Left cardiac atrium (tissue), 4 donors: ENCODE measurements around the gene HEBP2. TPM values are rescaled to one million over a fixed set of nuclear protein-coding genes. Genes with fewer than 3 reads are reported as not detected.

ENCODE experiments used
- ATAC-seq, 2 donors: fragments of 200-7000 bp; cut with Tn5 transposase; one replicate each; pipeline ENCODE4 v1.9.1; 2020; ENCODE audit warnings: mild to moderate bottlenecking in 2 of 2, moderate library complexity in 2 of 2
- DNase-seq: peaks from one replicate; pipeline ENCODE4 v3.0.0-alpha.2; 2020
- intact Hi-C, 2 donors: fragments of 100-400 bp; cut with DNase I; formaldehyde crosslinking; loops; one replicate each; pipeline versions ENCODE4 v1.14.1 to v1.15.1; 2022 to 2023
- total RNA-seq, 2 donors: library from RNA; stranded (reverse); fragmentation: NEBNext Ultra II Directional; extraction: Animal tissue kit (Norgen Biotek cat#: 25700); gene quantifications; one replicate each; pipeline ENCODE4 v1.2.1, GENCODE V29; 2021
- donor health status: DM: no; HTN: yes; CAD: no.
- donor health status: DM: no; HTN: yes; CAD: no; lungs with severe emphysema.
- donor health status: DM: yes; HTN: yes; CAD: no.
- donor health status: Dilated cardiomyopathy.

HEBP2 gene
- total RNA-seq, 2 donors from 2014 or later = 84.9 to 111 TPM

DNA sequence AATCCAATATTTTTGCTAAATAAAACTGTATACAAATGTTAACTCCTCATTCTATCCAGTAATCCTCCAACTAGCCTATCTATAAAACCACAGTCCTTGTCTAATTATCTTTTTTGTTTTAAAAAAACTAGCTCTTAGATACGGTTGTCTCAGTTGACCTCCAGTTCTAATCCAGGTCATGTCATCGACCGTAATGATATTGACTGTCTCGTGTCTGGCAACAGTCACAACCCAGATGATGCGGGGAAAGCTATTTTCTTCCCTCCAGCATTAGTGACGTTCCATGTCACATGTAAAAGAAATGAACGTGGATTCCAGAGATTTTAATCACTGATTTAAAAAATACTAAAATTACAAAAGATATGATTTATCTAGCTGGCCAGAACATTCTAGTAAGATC is 35.5 kb downstream of the HEBP2 start:
- ATAC-seq = no peak
- no peak for DNase-seq
- intact Hi-C loops = loop anchor here (10.0 kb wide), 2 partner anchors 45 to 145 kb away; no protein-coding TSS in a partner anchor

DNA sequence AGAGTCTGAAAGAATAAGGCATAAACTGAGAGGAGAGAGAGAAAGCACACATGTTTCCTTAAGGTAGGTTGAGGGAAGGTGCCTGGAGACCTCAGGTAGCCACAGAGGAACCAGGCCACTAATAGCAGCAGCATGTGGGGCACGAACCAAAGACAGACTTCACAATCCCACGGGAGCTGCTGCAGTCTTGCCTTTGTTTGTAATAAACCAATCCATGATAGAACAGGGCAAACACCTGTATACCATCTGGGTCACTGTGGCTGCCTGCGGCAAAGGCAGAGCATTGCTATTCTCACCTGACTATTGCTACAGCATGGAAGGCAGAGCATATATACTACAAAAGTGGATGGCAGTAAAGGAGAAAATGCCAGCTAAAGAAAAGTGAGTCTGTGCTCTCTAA is 36.3 kb downstream of the HEBP2 start:
- ATAC-seq = no peak

DNA sequence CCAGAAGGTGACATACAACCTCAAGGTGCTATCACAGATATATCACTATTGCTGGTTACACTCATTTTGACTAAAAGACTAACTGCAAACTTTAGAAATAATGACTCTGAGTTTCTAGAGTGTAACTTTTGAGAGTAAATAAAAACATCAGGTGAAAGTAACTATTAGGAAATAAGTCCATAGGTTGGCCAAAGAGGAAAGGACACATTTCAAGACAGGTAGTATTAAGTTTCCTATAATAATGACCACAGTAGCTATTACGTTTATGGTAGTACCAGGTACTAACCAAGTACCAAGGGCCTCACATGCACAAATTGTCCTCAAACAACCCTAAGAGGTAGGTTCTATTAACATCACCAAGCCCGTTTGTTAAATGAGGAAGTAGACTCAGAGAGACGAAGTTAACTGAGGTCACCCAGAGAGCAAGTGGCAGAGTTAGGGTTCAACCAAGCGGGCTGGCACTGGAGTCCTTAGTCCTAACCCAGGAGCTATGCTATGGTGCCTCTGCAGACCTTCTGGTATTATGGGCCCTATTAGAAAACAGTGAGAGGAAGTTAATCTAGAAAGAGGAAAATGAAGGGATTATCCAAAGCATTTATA is 36.8 kb downstream of the HEBP2 start:
- intact Hi-C loops = no loop called here
- DNase-seq (no peak), ATAC-seq (no peak)

More for the DNA sequence above, 36.3 kb downstream of the HEBP2 start:
- DNase-seq = no peak
- intact Hi-C loops = no loop called here

DNA sequence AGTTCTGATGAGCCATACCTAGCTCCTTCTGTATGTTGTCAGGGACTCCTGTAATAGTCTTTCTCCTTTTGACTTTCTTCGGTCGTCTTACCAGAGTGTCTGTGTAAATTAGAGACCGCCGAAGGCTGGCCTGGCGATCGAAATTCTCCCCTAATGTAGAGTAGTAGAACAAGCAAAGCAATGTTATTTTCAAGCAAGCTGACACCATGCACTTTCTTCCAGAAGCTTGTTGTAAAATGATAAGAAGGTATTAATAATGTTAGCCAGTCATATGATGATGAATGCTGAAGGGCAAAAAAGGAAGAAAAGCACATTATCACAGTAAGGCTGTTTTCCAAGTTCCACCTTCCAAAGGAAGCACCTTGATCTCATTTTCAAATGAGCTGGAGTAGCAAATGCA is 37.9 kb downstream of the HEBP2 start:
- intact Hi-C loops = no loop called here
- peak in 1 of 2 donors; percentile 5 for ATAC-seq

DNA sequence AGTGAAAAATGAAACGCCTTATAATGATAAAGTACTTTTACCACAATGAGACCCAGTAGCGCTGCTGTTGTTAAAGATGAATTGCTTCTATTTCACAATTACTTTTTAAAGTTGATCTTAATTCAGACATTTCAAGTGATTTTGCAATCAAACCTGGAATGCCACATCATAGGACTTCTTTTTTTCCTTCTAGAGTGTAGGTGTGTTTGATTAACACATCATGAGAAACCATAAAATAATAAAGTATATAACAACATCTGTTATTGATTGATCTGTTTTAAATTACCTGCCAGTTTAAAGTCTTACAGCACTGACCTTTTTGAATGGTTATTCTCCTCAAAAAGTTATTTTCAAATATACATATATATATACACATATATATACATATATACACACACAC is 38.6 kb downstream of the HEBP2 start:
- ATAC-seq (no peak), DNase-seq (no peak)
- intact Hi-C loops = no loop called here

More for the DNA sequence above, 37.9 kb downstream of the HEBP2 start:
- no peak for DNase-seq

DNA sequence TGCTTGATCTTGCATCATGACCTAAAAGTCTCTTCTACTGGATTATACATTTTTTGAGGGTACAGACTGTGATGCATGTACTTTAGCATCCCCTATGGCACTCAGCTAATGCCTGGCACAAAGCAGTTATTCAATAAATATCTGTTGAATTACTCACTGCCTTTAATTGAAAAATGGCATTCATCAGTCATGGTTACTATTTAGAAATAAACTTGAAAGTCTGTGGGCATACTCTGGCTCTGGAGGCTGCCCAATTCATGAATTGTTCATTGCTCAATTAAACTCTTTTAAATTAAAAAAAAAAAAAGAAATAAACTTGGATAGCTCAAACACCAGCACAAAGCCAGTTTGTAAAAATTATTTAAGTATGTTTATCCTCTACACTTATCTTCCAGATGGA is 40.0 kb downstream of the HEBP2 start:
- intact Hi-C loops = no loop called here
- ATAC-seq = no peak

DNA sequence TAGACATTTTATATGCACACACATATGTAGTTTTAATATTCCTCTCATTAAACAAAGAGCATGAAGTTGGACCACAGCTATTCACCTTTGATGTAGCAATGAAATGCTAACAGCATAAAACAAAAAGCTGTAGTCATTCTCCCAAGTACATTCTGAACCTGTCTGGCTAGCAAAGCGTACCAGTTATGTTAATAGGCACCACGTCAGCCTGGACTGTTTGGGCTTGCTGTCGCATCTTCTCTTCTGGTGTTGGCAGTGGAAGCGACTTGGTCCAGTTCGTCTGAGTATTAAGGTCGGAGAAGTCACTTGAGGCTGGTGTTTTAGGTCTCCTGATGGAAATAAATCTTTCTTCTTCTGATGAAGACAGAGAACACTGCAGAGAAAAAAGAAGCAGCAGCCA is 42.8 kb downstream of the HEBP2 start:
- ATAC-seq (no peak), DNase-seq (no peak)
- intact Hi-C loops = no loop called here

More for the DNA sequence above, 40.0 kb downstream of the HEBP2 start:
- DNase-seq = no peak

DNA sequence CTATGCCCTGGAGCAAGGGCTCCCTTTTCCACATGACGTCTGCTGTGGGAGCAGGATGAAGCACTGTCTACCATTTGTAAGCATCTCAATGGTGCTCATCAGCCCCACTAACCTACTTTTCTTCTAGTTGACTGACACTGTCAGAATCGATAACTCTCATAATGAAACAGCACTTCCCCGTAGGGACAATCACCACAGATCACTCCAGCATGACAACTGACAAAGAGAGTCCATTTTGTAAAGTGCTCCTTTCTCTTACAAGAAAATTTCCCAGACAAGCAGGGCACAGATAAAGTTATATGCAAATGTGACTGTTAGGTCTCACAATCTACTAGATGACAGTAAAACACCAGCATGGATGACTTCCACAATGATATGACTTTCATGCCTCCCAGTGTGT is 46.4 kb downstream of the HEBP2 start:
- intact Hi-C loops = no loop called here
- DNase-seq (no peak), ATAC-seq (no peak)

DNA sequence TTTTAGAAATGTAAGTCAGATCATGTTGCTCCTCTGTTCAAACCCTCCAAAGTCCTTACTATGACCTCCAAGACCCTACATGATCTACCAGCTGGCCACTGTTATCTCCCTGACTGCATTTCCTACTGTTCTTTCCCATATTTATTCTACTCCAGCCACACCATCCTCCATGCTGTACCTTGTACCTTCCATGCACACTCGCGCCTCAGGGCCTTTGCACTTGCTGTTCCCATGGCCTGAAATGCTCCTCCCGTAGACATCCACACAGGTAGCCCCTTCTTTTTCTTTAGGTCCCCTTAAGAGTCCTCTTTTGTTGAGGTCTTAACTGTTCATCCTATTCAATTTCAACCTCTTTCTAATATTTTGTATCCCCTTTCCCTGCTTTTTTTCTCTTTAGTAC is 47.0 kb downstream of the HEBP2 start:
- no peak for ATAC-seq
- no peak for DNase-seq
- intact Hi-C loops = no loop called here

DNA sequence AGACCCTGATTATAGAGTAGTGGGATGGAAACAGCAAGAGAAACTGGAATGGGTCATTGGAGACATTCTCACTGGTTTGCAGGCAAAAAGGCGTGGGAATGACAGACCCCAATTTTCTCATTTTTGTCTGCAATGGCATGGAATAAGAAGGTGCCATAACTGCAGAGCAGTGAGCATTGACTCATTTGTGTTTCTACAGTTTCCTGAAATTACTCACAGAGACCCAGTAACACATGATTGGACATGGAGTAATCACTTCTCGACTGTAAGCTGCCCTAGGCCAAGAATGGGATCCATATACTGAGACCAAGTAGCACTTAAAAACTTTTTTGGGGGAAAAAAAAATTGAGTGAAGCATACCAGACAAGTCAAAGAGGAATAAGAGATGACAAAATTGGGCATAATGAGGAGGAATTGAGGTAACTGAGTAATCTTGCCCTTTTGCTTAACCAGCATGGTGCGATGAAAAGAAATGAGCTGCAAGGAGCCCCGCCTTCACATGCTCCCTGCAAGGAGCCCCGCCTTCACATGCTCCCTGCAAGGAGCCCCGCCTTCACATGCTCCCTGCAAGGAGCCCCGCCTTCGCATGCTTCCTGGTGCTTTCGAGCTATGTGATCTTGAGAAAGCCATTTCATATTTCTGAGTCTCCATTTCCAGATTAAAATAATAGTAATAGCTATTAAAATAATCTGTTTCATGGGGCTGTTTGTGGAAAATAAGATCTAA is 51.1 kb downstream of the HEBP2 start:
- no peak for DNase-seq
- intact Hi-C loops = no loop called here
- peak; percentile 41 to 58 for ATAC-seq

DNA sequence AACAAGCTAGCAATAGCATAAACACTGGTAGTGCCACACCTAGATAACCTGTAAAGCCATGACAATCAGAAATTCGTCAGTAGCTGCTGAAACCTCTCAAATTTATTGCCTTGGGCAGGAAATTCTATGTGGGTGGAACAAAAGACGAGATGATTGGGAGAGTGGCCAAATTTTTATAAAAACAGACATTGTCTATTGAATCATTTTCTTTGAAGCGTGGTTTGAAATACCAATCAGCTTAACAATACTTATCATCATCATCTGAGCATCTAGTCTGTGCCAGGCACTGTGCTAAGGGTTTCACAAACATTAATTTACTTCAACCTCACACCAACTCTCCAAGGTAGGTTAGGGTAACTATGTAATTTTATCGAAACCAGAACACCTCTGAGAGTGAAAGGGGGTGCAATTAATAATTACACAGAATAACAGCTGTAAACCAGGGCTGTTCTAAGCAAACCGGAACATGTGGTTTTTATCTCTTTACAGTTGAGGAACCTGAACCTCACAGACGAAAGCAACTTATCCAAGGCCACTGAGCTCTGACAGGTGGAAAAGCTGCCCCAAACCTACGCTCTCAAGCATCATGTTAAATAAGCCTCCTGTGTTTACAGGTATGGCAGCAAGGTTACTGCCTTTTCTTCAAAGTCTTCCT is 51.9 kb downstream of the HEBP2 start:
- intact Hi-C loops = no loop called here
- DNase-seq = no peak
- peak in 1 of 2 donors; percentile 61 for ATAC-seq

DNA sequence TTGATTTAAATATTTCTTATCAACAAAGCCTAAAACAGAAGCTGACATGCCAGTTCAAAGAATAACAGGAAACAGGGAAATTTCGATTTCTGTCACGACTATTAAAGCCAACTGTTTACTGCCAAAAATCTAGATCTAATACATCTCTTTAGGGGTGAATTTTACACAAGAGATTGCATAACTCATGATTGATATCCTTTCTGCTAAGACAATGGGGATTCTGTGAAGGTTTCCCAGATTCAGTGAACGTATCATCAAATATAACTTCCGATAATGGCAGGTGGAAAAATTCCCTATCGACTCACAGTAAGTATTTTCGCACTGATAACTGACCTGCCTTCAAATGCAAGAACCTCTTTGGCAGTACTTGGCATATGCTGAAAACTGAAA is 52.4 kb downstream of the HEBP2 start:
- DNase-seq (no peak), ATAC-seq (no peak)
- intact Hi-C loops = no loop called here

DNA sequence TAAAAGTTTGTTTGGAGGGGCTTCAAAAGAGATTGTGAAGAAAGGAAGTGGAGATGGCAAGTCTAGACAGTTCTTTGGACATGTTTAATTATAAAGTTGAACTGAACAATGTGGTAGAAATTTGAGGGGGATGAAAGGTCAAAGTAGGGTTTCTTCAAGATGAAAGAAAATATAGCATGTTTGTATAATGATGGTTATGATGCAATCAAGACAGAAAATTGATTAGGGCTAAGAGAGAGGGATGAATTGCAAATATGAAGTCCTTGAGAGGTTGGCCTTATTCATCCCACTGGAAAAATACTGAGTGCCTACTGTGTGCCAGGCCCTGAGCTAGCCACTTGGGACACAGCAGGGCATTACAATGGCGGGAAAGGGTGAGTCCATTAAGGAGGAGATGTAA is 57.6 kb downstream of the HEBP2 start:
- no peak for DNase-seq
- intact Hi-C loops = no loop called here
- no peak for ATAC-seq

DNA sequence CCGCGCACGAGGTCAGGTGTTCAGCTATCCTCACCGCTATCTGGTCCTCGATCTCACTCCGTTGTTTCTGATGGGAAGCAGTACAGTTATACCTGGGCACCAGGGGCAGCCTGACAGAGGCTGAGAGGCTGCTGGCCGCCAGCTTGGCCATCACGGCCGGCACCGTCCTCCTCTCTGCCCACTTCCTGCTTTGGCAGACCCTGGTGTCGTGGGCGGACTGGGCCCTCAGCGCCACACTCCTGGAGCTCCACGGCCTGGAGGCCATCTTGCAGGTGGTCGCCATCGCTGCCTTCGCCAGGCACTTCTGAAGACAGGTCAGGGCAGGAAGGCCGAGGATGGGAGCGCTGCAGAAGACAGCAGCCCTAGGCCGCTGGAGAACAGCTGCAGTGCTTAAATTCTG is 60.1 kb downstream of the HEBP2 start:
- ATAC-seq (no peak), DNase-seq (no peak)
- intact Hi-C loops = no loop called here

DNA sequence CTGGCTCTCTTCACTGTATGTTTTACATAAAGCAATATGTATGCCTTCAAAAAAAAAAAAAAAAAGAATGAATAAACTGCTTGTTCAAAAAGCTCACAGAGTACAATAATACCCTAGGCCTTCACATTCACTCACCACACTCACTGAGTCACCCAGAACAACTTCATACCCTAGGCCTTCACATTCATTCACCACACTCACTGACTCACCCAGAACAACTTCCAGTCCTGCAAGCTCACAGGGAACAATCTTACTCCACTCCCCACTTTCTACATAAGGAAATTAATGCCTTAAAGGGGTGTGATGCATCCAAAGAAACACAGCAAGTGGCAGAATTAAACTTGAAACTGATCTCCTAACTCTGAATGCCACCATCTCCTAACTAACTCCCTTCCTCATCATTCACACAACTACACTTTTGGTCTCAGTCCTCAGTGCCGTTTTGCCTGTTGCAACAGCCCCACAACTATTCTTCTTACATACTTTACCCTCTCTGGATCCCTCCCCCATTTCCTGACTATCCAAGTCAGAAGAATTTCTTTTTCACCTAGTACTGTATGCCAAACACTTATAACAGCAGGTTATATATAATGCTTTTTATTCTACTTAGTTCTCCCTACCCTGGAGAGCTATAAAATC is 61.1 kb downstream of the HEBP2 start:
- ATAC-seq = peak in 1 of 2 donors; percentile 93
- DNase-seq = no peak
- intact Hi-C loops = no loop called here

DNA sequence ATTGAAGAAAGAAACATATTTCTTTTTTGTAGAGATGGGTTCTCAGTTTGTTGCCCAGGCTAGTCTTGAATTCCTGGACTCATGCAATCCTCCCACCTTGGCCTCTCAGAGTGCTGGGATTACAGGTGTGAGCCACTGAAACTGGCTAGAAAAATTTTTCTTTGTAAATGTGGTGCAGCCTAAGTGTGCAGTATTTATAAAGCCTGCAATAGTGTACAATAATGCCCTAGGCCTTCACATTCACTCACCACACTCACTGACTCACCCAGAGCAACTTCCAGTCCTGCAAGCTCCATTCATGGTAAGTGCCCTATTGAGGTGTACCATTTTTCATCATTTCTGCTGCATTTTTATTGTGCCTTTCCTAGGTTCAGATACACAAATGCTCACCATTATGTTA is 63.9 kb downstream of the HEBP2 start:
- ATAC-seq = no peak

DNA sequence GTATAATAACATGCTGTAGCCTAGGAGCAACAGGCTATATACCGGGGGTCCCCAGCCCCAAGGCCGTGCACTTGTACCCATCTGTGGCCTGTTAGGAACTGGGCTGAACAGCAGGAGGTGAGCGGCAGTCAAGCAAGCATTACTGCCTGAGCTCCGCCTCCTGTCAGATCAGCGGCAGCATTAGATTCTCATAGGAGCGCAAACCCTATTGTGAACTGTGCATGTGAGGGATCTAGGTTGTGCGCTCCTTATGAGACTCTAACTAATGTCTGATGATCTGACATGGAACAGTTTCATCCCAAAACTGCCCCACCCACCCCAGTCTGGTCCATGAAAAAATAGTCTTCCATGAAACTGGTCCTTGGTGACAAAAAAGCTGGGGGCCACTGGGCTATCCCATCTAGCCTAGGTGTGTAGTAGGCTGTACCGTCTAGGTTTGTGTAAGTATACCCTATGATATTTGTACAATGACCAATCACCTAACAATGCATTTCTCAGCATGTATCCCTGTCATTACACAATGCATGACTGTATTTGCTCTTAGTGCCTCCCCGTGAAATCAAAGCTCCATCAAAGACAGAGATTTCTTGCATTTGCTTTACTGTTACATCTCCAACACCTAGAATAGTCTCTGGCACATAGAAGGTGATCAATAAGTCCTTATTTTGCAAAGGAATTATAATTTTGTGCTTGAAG is 64.4 kb downstream of the HEBP2 start:
- ATAC-seq (no peak), DNase-seq (no peak)
- intact Hi-C loops = no loop called here

More for the DNA sequence above, 63.9 kb downstream of the HEBP2 start:
- intact Hi-C loops = no loop called here
- no peak for DNase-seq
